ENCODE data around the gene SORCS2. TPM values are rescaled to one million over a fixed set of nuclear protein-coding genes. Genes with fewer than 3 reads are reported as not detected.

Gene SORCS2
- total RNA-seq, 1 experiment from 2014 or later = 0.06 TPM

GRCh38 chr4:7417639-7418038 is 225.3 kb downstream of the SORCS2 start:
- DNase-seq (ENCODE audit: low spot score) = no peak
- no peak overlapping the region for H3K4me3 ChIP-seq (ENCODE audit: low read depth, low read length, poor library complexity, severe bottlenecking)
- no TSS peak for BruUV-seq (replicated peaks)
- H3K4me1 ChIP-seq (ENCODE audit: insufficient read depth, low read length, poor library complexity, severe bottlenecking) = no peaks in the 10 kb centered on the region
- H3K36me3 ChIP-seq (ENCODE audit: insufficient read depth, low read length, poor library complexity, severe bottlenecking) = no peaks in the 10 kb centered on the region
- intact Hi-C loops (cut with micrococcal nuclease; ENCODE audit: unreplicated experiment) = no loop called here
- no peak overlapping the region for H3K27ac ChIP-seq (ENCODE audit: low read depth, low read length, poor library complexity, severe bottlenecking)
- POLR2A ChIA-PET (ENCODE audit: low non-redundant PET) = no interaction called here
- TF ChIP-seq CTCF (conservative IDR thresholded peaks at IDR 0.05; ENCODE audit: low read depth, low read length) (no peak), EZH2 (IDR thresholded peaks at IDR 0.05; ENCODE audit: borderline replicate concordance, low read depth, low read length, poor library complexity, severe bottlenecking) (no peak)
- peaks cover 7% of the 10 kb centered on the region for H3K27me3 ChIP-seq (replicated peaks; ENCODE audit: insufficient read depth, low read depth, low read length, poor library complexity)
- no peaks in the 10 kb centered on the region for H3K9me3 ChIP-seq (ENCODE audit: low read depth, low read length, poor library complexity, severe bottlenecking)
- CTCF ChIA-PET = interaction anchor here (0.7 kb wide), 1 partner anchor 176 kb away, joined by 3 read pairs; no protein-coding TSS in a partner anchor

- H3K4me3 ChIP-seq (ENCODE audit: low read depth, low read length, poor library complexity, severe bottlenecking) = no peak overlapping the region
- no TSS peak for BruUV-seq (replicated peaks)
- no peaks in the 10 kb centered on the region for H3K9me3 ChIP-seq (ENCODE audit: low read depth, low read length, poor library complexity, severe bottlenecking)
- peaks cover 7% of the 10 kb centered on the region for H3K27me3 ChIP-seq (replicated peaks; ENCODE audit: insufficient read depth, low read depth, low read length, poor library complexity)
- intact Hi-C loops (cut with micrococcal nuclease; ENCODE audit: unreplicated experiment) = no loop called here
- no peak overlapping the region for H3K27ac ChIP-seq (ENCODE audit: low read depth, low read length, poor library complexity, severe bottlenecking)
- no peak for DNase-seq (ENCODE audit: low spot score)
- TF ChIP-seq EZH2 (IDR thresholded peaks at IDR 0.05; ENCODE audit: borderline replicate concordance, low read depth, low read length, poor library complexity, severe bottlenecking) (no peak), CTCF (conservative IDR thresholded peaks at IDR 0.05; ENCODE audit: low read depth, low read length) (no peak)
- POLR2A ChIA-PET (ENCODE audit: low non-redundant PET) = no interaction called here
- CTCF ChIA-PET = interaction anchor here (0.7 kb wide), 1 partner anchor 176 kb away, joined by 3 read pairs; no protein-coding TSS in a partner anchor
- no peaks in the 10 kb centered on the region for H3K36me3 ChIP-seq (ENCODE audit: insufficient read depth, low read length, poor library complexity, severe bottlenecking)
- H3K4me1 ChIP-seq (ENCODE audit: insufficient read depth, low read length, poor library complexity, severe bottlenecking) = no peaks in the 10 kb centered on the region
These were observed 226.0 kb downstream of the SORCS2 start for GRCh38 chr4:7418131-7418943.

- DNase-seq (ENCODE audit: low spot score) = no peak
- Histone ChIP-seq H3K36me3 (ENCODE audit: insufficient read depth, low read length, poor library complexity, severe bottlenecking) (no peaks in the 10 kb centered on the region), H3K27ac (ENCODE audit: low read depth, low read length, poor library complexity, severe bottlenecking) (no peak overlapping the region), H3K9me3 (ENCODE audit: low read depth, low read length, poor library complexity, severe bottlenecking) (no peaks in the 10 kb centered on the region), H3K4me3 (ENCODE audit: low read depth, low read length, poor library complexity, severe bottlenecking) (no peak overlapping the region), H3K27me3 (replicated peaks; ENCODE audit: insufficient read depth, low read depth, low read length, poor library complexity) (no peaks in the 10 kb centered on the region), H3K4me1 (ENCODE audit: insufficient read depth, low read length, poor library complexity, severe bottlenecking) (no peaks in the 10 kb centered on the region)
- ChIA-PET POLR2A (ENCODE audit: low non-redundant PET) (no interaction called here), CTCF (no interaction called here)
- BruUV-seq (replicated peaks) = no TSS peak
- intact Hi-C loops (cut with micrococcal nuclease; ENCODE audit: unreplicated experiment) = no loop called here
- no peak for TF ChIP-seq CTCF (conservative IDR thresholded peaks at IDR 0.05; ENCODE audit: low read depth, low read length)
- no peak for TF ChIP-seq EZH2 (IDR thresholded peaks at IDR 0.05; ENCODE audit: borderline replicate concordance, low read depth, low read length, poor library complexity, severe bottlenecking)
These were observed 227.8 kb downstream of the SORCS2 start for GRCh38 chr4:7419961-7420660.

Data from A673 (cell line).